ENCODE results near the gene ATXN10.
A peak's percentile ranks its signal among the peaks of the same experiment; 100 is the strongest.

ATXN10 gene

GRCh38 chr22:45743687-45744086, 72.1 kb downstream of the ATXN10 start:
- Histone ChIP-seq H3K79me2 (ENCODE audit: insufficient read depth, low read length) (peaks cover 31% of the 10 kb centered on the region), H3K36me3 (ENCODE audit: low read length) (peaks cover 66% of the 10 kb centered on the region), H3K9me2 (replicated peaks; ENCODE audit: insufficient read depth, low read length) (no peaks in the 10 kb centered on the region), H3K9me3 (ENCODE audit: insufficient read depth, low read length) (no peaks in the 10 kb centered on the region), H4K20me1 (ENCODE audit: low read depth, low read length) (no peaks in the 10 kb centered on the region), H2AFZ (ENCODE audit: low read depth, low read length, severe bottlenecking) (no peak overlapping the region), H3K4me3 (ENCODE audit: insufficient read depth, low read length, poor library complexity, severe bottlenecking) (no peak overlapping the region), H3F3A (ENCODE audit: insufficient read depth) (peaks cover 21% of the 10 kb centered on the region), H3K27ac (ENCODE audit: low read depth, low read length) (peak overlapping the region; percentile 5; the same call in 1 of the 2 replicates), H3K9ac (ENCODE audit: low read length) (no peak overlapping the region), H3K4me2 (ENCODE audit: low read depth, low read length, poor library complexity, severe bottlenecking) (no peak overlapping the region), H3K27me3 (ENCODE audit: low read length) (no peaks in the 10 kb centered on the region)
- TF ChIP-seq EZH2phosphoT487 (conservative IDR thresholded peaks at IDR 0.05; ENCODE audit: low read length): no peak
- TF ChIP-seq CTCF (IDR thresholded peaks at IDR 0.05; ENCODE audit: insufficient read depth, low read length, poor library complexity, severe bottlenecking): no peak

GRCh38 chr22:45744442-45744841, 72.8 kb downstream of the ATXN10 start:
- Histone ChIP-seq H3K27ac (ENCODE audit: low read depth, low read length) (peak overlapping the region; percentile 45), H3K4me2 (ENCODE audit: low read depth, low read length, poor library complexity, severe bottlenecking) (no peak overlapping the region), H3K36me3 (ENCODE audit: low read length) (peaks cover 62% of the 10 kb centered on the region), H2AFZ (ENCODE audit: low read depth, low read length, severe bottlenecking) (no peak overlapping the region), H3K4me3 (ENCODE audit: insufficient read depth, low read length, poor library complexity, severe bottlenecking) (no peak overlapping the region), H3K9me2 (replicated peaks; ENCODE audit: insufficient read depth, low read length) (no peaks in the 10 kb centered on the region), H3K79me2 (ENCODE audit: insufficient read depth, low read length) (peaks cover 29% of the 10 kb centered on the region), H4K20me1 (ENCODE audit: low read depth, low read length) (no peaks in the 10 kb centered on the region), H3K27me3 (ENCODE audit: low read length) (no peaks in the 10 kb centered on the region), H3K9ac (ENCODE audit: low read length) (no peak overlapping the region), H3K9me3 (ENCODE audit: insufficient read depth, low read length) (no peaks in the 10 kb centered on the region), H3F3A (ENCODE audit: insufficient read depth) (peaks cover 21% of the 10 kb centered on the region)
- no peak for TF ChIP-seq EZH2phosphoT487 (conservative IDR thresholded peaks at IDR 0.05; ENCODE audit: low read length)
- TF ChIP-seq CTCF (IDR thresholded peaks at IDR 0.05; ENCODE audit: insufficient read depth, low read length, poor library complexity, severe bottlenecking): no peak

- Histone ChIP-seq H3K9ac (ENCODE audit: low read length) (no peak overlapping the region), H4K20me1 (ENCODE audit: low read depth, low read length) (no peaks in the 10 kb centered on the region), H3F3A (ENCODE audit: insufficient read depth) (peaks cover 6% of the 10 kb centered on the region; the same call in 1 of the 2 replicates), H3K27ac (ENCODE audit: low read depth, low read length) (no peak overlapping the region; the same call in 1 of the 2 replicates), H3K36me3 (ENCODE audit: low read length) (peaks cover 13% of the 10 kb centered on the region; the same call in 1 of the 2 replicates), H3K4me3 (ENCODE audit: insufficient read depth, low read length, poor library complexity, severe bottlenecking) (no peak overlapping the region), H3K4me2 (ENCODE audit: low read depth, low read length, poor library complexity, severe bottlenecking) (no peak overlapping the region), H3K27me3 (ENCODE audit: low read length) (no peaks in the 10 kb centered on the region), H3K79me2 (ENCODE audit: insufficient read depth, low read length) (peaks cover 39% of the 10 kb centered on the region; the same call in 1 of the 2 replicates), H2AFZ (ENCODE audit: low read depth, low read length, severe bottlenecking) (no peak overlapping the region), H3K9me2 (replicated peaks; ENCODE audit: insufficient read depth, low read length) (no peaks in the 10 kb centered on the region), H3K9me3 (ENCODE audit: insufficient read depth, low read length) (no peaks in the 10 kb centered on the region)
- TF ChIP-seq EZH2phosphoT487 (conservative IDR thresholded peaks at IDR 0.05; ENCODE audit: low read length): no peak
- no peak for TF ChIP-seq CTCF (IDR thresholded peaks at IDR 0.05; ENCODE audit: insufficient read depth, low read length, poor library complexity, severe bottlenecking)
Observed at GRCh38 chr22:45750626-45751025, 79.0 kb downstream of the ATXN10 start.
